Activated CD4-positive, alpha-beta T cell treated with anti-CD3 and anti-CD28 coated beads, Interleukin-10, Interleukin-2, amounts not matched to agents 100 ng/mL and 50 ng/mL, durations not matched to agents 16 hours and 8 hours (primary cell): ENCODE results near the gene ZSWIM6.

Source experiments
- DNase-seq: peaks from one replicate; pipeline ENCODE4 v3.0.0-alpha.2; 2020

Gene ZSWIM6

DNA sequence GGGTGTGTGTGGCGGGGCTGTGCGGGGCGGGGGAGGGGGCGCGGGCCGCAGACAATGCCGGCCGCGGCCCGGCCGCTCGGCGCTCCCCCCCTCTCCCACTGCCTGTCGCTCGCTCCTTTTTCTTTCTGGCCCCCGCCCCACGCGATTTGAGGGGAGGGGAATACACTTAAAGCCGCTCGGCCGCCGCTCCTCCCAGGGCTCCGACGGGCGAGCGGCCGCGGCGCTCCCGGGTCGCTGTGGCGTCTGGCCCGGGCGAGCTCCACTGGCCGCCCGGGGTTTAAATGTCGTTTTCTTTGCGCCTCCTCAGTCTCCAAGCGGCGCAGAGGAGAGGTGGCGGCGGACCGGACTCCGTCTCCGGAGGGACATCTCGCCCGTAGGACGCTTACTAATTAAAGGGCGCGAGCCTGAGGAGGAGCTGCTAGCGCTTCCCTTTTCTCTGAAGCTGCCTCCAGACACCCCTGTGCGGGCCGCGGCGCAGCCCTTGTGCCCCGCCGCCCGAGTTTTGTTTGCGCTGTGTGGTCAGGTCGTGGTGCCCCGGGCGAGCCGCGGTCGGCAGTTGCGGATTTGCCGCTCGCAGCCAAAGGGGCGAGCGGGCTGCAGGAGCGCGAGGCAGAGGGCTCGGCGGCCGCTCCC is 1.4 kb downstream of the ZSWIM6 start:
- DNase-seq = peak; percentile 19

DNA sequence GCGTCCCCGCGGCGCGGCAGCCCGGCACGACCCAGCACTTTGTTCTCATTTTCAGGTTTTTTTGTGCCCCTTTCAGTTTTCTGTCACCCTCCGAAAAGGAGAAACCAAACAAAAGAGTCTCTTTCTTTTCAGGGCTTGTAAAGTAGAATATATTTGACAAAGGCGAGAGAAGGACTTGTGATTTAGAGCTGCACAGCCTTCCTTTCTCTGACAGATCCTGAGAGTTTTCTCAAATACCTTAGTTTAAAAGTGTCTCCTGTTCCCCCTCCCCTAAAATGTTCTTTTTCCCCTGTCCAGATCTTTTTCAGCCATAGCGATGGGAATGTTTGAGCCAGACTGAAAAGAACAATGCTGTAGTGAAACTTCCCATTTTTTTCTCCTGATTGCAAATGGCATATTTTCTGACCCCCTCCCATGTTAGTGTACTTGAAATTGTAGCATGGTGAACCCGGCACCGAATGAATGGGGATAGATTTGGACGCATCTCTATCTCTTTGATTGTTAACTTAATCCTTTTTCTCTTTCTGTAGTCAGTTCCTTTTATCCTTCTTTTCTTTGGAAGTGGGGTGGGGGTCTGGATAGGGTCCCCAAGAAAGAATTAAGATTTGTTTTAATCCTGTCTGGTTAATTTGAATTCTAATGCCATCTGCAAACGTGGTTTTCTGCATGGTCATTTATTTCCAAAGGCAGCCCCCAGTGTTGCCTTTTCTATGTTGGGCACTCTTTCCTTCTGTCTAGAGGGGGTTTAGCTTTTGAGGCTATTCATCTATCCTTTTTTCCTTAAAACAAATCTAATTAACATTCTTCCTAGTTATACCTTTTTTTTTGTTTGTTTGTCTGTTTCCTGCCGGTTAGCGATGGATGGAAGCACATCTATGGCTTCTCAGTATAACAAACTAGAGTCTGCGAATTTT is 2.2 kb downstream of the ZSWIM6 start:
- no peak for DNase-seq

DNA sequence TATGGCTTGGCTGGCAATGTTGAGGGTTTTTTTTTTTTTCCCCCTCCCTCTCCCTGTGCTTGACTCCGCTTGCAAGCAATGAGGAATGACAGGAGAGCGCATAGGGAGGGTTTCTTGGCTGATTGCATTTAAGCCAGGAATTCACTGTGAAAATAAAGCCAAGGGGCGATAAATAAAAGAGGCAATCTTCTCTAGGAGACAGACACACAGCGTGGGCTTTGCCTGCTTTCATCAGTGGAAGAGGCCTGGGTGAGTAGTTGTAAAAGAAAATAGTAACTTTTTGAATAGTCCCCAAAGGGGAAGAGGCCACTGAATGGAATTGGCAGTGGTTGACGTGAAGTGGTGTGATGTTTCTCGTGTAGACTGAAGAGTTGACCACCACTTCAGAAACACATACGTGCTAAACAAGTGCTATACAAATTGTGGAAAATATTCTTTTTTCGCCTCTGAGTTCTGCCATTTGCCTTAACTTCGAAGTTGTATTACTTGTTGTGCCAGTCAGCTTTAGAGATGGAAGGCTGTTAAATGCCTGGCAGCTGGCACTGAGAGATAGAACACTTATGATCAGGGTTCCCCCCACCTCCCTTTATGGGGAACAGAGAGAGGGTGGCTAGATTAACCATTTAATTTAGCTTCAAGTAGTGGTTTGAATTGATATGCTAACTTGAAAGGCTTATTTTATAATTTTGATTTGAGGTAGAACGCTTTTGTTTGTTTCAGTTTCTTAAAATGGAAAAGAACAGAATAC is 3.0 kb downstream of the ZSWIM6 start:
- no peak for DNase-seq

DNA sequence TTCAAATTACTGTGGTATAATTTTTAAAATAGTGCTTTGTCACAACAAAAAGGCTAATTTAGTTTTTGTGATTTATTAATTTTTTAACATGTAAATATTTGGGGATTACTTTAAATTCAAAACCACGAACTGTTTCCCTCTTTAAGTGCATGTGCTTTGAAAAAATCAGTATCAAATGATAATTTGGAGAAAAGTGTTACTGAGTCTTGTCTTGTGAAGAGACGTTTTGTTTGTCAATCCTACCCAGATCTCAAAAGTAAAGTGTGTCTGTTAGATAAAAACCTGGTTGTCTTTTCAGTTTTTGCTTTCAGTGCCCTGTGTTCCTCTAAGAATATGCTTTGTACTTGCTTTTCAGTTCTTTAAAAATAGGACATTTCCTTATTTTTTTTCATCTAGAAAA is 7.7 kb downstream of the ZSWIM6 start:
- no peak for DNase-seq

DNA sequence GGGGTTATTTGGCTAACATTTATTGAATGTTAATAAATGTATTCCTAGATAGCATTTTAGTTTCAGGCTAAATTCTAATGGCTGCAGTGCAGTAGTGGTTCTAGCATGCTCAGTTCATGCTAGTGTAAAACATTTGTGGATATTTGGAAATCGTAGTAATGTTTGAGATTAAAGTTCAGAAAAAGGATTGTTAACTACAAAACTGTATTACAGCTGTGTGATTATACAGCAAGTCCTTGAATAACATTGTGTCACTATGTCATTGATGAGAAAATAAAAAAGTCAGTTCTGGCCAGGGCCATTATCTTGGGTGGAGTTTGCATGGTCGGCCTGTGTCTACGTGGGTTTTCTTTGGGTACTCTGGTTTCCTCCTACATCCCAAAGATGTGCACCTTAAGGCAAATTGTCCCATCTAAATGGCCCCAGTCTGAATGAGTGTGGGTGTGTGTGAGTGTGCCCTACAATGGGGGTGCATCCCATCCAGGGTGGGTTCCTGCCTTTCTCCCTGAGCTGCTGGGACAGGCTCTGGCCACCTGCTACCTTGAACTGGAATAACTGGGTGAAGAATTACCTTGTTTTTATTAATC is 8.8 kb downstream of the ZSWIM6 start:
- no peak for DNase-seq

DNA sequence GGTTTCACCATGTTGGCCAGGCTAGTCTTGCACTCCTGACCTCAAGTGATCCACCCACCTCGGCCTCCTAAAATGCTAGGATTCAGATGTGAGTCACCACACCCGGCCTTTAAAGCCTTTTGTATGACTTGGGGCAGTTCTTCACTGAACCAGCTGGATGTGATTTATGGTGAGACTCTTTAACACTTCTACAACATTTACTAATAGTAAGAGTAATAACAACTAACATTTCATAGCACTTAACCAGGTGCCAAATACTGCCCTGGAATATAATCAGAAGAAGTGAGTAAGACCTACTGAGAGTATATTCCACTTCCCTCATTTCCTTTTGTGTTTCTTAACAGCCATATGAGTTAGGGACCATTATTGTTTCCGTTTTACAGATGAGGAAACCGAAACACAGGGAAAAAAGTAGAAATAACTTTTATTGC is 10.0 kb downstream of the ZSWIM6 start:
- no peak for DNase-seq

DNA sequence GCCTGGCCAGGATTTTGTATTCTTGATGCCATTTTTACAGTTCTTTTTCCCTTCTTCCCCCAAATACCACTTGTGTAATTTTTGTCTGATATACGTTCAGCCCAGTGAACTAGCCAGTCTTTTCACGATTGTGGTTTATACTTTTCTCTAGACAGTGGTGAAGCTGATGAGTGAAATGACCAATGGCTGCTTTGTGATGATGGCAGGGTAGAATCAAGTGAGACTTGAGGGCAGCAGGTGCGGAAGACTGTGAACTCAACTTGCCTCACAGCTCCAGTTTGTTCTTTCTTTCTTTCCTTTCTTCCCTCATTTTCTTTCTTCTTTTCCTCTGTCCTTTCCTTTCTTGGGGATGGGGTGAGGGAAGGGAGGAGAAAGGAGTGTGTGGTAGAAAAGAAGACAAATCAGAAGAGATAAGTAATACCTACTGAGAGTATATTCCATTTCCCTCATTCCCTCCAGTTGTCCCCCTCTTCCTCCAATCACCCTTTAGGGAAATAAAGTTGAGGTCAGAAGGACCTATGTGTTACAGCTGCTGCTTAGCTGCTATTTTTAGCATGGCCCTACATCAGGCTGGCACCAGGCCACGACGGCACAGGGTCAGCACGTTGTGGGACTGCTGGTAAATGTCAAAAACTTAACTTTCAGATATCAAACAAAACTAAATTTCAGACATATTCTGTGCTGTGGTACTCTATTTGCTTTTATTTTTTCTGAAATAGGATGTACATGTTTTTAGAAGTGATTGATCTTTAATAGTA is 12.3 kb downstream of the ZSWIM6 start:
- no peak for DNase-seq

DNA sequence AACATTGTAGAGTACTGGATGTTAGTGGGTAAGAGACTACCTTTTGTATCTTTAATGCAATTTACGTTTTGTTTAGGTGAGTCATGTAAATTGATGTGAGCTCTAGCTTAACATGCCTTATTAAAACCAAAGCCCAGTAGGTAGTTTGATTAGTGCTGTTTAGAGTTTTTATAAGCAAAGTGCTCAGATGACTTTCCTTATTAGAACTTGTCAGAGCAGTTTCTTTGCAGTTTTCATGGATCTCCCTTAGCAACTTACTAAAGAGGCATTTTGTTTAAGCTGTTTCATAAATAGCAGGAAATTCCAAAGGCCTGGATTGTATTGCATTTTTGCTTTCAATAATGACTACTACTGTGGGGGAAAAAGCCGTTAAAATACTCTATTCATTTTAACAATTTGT is 14.5 kb downstream of the ZSWIM6 start:
- DNase-seq = no peak

DNA sequence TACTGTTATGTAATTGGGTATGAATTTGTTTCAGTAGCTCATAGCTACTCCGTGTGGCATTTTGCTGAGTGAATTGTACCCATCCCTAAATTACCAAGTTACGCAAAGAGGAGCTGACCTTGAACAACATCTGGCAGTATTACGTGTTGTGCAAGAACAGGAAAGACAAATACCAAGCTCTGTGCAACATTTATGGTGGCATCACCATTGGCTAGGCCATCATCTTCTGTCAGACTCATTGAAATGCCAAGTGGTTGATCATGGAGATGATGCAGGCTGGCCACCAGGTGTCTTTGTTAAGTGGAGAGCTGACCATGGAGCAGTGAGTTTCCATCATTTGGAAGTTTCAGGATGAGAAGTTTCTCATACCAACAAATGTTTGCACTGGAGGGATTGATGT is 15.0 kb downstream of the ZSWIM6 start:
- DNase-seq = no peak

DNA sequence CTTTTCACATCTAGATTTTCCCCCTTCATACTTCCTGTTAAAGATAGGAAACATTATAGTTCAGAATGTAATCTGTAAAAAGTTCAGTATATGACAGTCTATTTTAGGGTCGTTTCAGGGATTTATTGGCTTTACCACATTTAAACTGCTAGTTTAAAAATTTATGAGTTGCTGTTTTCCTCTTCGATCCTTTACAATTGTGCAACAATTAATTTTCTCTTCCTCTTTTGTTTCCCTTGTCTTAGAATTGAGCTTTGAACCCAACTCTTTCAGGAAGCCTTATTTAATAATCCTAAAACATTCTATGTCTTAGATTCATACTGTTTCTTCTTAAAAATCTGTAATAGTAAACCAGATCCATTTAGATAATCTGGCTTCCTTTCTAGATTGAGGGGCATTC is 16.4 kb downstream of the ZSWIM6 start:
- DNase-seq = no peak

DNA sequence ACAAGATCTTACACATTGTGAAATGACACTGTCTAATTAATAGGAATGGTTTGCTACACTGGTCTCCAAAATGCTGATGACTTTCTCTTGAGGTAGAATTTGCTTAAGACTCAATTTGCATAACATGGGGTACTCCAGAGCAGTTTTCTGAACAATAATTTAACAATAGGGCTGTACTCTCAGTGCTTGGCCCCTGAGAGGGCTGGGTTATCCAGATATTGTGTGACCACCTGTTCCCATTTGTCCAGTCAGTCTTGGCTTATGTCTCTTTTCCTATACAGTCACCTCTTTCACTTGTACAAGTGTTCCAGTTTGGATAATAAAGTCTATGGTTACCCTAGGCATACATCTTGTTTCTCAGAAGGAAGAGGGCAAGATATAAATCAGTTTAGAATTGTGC is 17.9 kb downstream of the ZSWIM6 start:
- DNase-seq = no peak

DNA sequence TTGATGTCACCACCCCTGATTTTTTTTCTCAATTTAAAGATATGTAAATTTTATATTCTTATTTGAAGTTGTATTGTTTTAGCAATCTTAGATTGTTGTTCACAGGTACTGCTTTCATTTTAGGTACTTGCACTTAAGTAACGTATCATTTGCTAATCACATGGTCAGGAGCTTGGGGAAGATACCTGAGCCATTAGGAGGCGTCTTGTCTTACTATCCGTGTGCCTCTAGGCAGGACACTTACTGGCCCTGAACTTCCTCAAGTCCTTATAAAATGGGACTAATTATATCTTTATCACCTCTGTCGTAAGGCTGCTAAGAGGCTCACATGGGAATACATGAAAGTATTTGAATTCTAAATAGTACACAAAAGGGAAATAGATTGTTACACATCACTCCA is 18.5 kb downstream of the ZSWIM6 start:
- no peak for DNase-seq

DNA sequence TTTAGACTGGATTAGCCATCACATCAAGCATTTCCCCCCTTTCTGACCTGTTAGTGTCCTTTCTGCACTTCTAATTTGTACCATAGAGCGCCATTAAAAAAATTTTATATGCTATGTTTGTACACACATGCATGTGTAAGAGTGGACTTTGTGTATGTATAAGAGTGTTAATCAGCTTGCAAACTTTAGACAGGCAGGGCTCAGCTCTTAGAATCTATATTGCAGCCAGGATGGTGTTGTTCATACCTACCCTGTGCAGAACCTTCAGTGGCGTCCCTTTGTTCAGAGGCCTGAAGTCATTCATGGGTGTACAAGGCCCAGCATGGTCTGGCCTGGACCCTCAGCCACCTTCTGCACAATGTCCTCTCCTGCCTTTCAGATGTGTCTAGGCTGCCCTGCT is 19.7 kb downstream of the ZSWIM6 start:
- DNase-seq = no peak

DNA sequence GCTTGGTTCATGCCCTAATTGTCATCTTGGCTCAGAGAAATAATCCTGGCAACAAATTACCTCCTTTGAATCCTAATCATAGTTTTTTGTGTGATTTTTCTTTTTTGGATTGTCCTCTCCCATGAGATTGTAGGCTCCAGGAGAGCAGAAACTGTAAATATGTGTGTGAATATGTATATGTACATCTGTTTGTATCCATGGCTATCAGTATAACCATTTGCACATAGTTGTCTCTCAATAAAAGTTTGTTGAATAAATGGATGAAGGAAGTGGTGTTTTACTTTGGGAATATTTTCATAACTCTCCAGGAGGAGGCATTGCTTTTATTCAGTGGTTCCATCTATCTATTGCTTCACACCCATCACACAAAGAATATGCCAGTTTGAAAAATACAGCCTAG is 20.1 kb downstream of the ZSWIM6 start:
- DNase-seq = no peak

DNA sequence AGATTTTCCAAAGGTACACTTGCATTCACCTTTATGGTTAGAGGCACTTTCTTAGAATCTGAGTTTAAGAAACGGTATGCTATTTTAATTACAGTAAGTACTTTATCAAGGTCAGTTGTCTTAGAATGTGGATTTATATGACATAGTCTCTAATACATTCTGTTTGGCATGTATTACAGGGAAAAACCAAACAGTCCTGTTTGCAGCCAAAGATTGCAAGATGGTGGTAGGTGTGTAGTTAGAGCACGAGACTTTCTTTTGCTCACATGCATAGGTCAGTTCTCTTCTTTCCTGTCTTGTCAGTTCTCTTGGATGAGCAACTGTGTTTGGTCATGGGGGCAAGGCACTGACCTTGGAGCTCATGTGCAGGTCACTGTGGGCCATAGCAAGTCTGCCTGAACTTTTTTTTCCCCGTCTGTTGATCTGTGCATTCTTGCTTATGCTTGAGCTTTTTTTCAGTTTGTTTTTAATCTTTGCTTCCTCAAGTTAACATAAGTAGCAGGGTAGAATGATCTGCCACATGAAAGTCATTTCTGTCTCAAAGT is 20.6 kb downstream of the ZSWIM6 start:
- no peak for DNase-seq

DNA sequence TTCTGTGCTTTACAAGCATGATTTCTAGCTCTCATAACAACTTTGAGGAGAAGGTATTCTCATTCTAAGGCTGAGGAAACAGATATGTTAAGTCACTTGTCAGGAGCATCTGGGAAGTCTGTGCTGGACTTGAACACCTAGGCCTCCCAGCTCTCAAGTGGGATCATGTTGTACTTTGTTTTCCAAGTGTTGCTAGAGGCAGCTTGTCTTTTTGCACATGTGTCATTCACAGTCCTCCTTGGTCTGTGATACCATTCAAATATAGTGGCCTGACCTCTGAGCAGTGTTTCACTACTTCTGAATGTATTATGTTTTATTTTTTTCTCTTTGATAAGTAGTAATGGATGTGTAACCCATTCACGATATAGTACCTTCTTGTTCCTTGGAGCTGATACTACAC is 21.2 kb downstream of the ZSWIM6 start:
- DNase-seq = no peak

DNA sequence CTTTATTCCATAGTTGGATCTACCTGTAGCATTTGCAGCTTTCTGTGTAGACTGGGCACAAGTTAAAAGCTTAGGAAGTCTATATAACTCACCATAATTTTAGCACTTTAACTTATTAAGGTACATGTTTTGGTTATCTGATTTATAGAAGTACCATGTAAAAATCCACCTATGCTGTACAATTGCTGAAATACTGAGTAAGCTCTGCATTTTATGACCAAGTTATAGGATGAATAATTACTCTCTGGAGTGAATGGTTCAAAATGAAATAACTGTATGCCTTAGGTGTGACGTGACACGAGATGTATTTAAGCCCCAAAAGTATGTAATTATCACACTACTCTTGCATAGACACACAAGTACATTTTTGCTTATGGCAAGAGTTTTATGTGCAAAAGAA is 22.1 kb downstream of the ZSWIM6 start:
- DNase-seq = no peak

DNA sequence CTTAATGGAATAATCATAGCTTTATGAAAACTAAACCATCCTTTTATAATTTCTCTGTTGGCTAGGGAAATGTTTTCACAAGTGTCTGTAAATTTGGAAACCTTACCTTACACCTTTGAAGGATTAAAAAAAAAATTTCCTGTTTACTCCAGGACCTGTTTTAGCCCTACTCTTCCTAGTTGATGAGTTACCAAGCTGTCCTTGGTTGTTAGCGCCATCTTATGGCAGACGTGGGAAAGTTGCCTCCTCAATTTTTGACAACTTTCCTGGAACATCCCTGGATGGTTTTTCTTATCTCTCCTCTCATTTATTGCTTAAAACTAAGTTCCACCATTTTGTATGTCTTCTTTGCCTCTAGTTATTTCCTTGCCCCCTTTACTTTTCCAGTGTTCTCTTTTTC is 25.7 kb downstream of the ZSWIM6 start:
- peak; percentile 14 for DNase-seq

DNA sequence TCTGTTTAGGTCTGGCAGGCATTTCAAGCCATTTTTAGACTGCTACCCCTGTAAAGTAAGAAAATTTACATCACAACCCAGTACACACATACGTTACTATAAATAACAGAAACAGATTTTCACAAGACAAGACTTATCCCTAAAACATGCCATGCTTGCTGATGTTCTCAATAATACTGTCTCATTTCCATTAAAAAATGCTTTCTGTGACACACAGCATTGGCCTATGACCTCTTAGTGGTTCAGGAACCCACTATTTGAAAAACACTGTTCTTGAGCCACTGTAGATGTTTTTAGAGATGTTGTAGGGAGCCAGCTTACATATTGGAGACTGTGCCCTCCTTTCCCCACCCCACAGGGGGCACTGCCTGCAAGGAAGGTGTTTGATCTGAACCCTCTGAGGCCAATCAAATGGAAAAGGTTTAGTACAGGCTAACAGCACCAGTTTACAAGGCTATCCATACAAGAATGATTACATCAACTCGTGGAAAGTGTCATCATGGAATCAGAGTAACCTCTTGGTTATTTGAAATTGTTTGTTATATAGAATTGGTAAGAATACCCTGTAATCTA is 30.8 kb downstream of the ZSWIM6 start:
- no peak for DNase-seq

DNA sequence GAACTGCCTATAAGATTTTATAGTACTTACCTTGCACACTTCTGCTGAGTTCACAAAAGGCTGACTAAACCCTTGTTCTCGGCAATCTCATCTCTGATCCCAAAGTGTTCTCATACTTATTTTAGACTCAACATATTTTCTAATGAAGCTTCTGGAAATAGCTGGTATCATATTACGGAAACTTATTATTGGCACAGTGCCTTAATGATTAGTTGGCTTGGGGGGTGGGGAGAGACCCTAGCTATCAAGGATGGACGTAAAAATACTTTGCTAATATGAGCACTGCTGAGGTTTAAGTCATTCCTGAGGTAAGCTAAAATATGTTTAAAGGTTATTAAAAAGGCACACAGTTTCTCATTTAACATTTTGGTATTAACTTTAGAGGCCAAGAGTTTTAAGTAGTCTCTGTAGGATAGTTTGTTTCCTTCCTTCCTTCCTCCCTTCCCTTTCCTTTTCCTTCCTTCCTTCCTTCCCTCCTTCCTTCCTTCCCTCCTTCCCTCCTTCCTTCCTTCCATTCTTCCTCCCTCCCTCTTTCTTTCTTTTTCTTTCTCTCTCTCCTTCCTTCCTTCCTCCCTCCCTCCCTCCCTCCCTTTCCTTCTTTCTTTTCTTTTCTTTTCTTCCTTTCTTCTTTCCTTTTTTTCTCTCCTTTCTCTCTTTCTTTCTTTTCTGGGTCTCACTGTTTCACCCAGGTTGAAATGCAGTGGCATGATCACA is 31.5 kb downstream of the ZSWIM6 start:
- no peak for DNase-seq

DNA sequence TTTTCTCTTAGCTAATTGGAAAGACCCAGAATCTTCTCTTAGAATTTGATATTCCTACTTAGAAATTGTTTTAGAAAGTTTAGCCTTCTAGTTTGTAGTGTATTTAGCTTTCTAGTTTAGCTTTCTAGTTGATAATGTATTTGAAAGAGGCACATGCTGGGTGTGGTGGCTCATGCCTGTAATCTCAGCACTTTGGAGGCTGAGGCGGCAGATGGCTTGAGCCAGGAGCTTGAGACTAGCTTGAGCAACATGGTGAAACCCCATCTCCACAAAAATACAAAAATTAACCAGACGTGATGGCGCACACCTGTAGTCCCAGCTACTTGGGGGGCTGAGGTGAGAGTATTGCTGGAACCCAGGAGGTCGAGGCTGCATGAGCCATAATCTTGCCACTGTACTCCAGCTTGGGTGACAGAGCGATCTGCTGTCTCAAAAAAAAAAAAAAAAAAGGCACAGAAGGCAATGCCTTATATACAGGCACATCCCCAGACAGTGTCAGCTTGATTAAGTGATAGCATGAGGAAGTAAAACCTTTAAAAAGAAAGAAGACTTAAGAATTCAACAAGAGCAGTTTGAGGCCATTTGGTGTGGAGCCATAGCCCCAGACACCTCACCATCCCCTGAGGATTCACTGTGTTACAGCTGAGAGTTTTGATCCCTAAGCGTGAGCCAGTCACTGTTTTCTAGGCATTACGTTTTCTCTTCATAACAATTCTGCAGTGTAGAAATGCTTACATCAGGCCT is 34.6 kb downstream of the ZSWIM6 start:
- DNase-seq = no peak
